Stimulated activated CD8-positive, alpha-beta memory T cell treated with anti-CD3 and anti-CD28 coated beads, Interleukin-7, amount 100 ng/mL, for 48 hours (primary cell): Measurements from ENCODE around the gene OR8H2.
"Not testable (repeated sequence)": the region's sequence is repeated elsewhere in the genome, so short reads cannot be mapped to it uniquely, and the experiment has no call there.

ENCODE experiments used
- DNase-seq, 2 donors: peaks; one replicate each; pipeline ENCODE4 v3.0.0-alpha.2; 2020; ENCODE audit warnings: low read depth in 1 of 2; ENCODE audit errors: extremely low read depth in 1 of 2

OR8H2 gene, protein sequence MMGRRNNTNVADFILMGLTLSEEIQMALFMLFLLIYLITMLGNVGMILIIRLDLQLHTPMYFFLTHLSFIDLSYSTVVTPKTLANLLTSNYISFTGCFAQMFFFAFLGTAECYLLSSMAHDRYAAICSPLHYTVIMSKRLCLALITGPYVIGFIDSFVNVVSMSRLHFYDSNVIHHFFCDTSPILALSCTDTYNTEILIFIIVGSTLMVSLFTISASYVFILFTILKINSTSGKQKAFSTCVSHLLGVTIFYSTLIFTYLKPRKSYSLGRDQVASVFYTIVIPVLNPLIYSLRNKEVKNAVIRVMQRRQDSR

DNA sequence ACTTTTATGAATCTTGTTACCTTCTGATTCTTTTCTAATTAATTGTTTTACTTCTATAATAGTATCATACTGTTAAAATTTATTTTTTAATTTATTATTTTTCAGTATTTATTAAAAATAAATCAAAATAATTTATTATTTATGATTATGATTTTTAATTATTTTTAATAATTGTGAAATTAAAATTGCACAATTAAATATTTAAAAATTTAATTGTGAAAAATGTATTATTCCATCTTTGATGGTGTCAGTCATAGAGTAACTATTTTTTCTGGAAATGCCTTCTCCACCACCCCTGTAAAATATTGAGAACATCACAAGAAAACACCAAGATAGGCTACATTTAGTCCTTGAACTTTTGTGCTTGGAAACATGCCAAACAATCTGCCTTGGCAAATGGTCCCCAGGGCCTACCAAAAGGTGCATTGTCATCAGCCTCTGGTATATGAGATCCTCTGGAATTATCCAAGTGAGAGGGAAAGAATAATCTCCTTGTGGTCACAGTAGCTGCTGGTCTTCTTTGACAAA is at the start of gene OR8H2:
TSS of gene OR8H2 (plus strand) at position 478 of the 528 bp plus-strand sequence. CDS start 1,356 bp downstream, outside the sequence.
- no peak for DNase-seq

DNA sequence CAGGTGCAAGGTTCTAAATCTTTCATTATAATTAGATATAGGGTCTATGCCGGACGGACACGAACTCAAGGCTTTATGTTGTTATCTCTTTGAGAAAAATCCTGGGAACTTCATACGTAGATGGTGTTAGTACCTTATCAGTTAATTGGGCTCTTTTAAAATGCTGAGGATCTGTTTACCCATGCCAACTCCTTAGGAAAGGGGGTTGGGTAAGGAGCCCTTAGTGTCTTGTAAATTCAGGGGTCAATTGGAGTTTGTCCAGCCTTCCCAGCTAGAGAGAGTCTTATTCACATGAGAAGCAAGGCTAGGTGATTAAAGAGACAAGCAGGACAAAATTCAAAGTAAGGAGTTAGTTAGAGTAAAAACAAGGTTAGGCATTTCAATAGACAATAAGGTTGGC is 47.1 kb upstream of the OR8H2 start:
- not testable (repeated sequence) for DNase-seq

DNA sequence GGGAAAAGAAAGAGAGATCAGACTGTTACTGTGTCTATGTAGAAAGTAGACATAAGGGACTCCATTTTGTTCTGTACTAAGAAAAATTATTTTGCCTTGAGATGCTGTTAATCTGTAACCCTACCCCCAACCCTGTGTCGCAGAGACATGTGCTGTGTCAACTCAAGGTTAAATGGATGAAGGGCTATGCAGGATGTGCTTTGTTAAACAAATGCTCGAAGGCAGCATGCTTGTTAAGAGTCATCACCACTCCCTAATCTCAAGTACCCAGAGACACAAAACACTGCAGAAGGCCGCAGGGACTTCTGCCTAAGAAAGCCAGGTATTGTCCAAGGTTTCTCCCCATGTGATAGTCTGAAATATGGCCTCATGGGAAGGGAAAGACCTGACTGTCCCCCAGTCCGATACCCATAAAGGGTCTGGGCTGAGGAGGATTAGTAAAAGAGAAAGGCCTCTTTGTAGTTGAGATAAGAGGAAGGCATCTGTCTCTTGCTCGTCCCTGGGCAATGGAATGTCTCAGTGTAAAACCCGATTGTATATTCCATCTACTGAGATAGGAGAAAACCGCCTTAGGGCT is 45.7 kb upstream of the OR8H2 start:
- DNase-seq = not testable (repeated sequence)

DNA sequence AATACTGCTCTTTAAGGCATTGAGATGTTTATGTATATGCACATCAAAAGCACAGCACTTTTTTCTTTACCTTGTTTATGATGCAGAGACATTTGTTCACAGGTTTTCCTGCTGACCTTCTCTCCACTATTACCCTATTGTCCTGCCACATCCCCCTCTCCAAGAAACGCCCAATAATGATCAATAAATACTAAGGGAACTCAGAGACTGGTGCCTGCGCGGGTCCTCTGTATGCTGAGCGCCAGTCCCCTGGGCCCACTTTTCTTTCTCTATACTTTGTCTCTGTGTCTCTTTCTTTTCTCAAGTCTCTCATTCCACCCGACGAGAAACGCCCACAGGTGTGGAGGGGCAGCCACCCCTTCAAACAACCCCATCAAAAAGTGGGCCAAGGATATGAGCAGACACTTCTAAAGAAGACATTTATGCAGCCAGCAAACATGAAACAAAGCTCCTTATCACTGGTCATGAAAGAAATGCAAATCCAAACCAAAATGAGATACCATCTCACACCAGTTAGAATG is 45.2 kb upstream of the OR8H2 start:
- DNase-seq = not testable (repeated sequence)

DNA sequence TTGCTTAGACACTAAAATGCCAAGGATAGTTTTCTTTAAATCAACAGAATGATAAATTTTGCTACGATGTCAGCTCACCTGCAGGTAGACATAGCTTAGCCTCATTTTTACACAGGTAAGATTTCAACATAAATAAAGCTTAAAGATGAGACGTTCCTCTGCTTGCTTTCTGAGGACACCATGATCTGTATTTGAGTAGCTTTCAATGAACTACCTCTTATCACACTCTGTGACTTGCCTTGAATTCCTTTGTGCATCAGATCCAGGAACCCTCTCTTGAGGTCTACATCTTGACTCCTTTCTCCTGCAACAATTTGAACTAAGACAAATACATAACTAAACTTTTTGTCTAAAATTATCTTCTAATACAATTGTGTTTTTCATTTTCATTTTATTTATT is 36.5 kb upstream of the OR8H2 start:
- DNase-seq = no peak

DNA sequence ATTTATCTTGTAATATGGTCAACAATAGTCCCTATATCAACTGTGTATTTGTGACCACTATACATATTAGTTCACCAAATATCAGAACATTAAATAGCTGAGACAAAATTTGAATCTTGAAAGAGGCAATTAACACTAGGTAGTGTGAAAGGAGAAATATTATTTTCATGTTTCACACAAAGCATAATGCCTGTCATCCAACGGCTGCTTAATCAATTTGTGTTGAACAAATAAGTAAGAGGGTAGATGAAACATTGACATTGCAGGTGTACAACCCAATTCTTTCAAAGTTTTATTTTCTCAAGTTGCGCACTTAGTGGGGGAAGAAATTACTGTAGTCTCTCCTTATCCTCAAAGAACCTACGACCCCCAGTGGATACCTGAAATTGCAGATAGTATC is 13.8 kb upstream of the OR8H2 start:
- DNase-seq = no peak

DNA sequence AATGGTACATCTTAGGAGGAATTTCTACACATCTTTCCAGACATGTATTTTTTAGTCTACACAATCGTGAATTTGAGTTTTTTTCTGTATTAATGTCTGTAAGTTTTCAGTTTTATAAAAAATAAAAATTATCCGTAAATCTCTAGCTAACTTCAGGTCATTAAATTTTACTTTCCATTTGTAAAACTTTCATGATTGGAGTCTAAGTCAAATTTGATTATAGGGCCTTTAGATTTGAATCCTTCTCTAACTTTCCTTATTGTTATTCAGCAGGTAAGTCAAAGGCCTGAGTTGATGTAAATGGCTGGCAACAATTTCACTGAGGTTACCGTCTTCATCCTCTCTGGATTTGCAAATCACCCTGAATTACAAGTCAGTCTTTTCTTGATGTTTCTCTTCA is 10.5 kb upstream of the OR8H2 start, which contains the start of gene OR8I2:
TSS of gene OR8I2 (plus strand) at position 301 of the 400 bp plus-strand sequence. CDS start at position 301, 0 bp downstream.
- no peak for DNase-seq

DNA sequence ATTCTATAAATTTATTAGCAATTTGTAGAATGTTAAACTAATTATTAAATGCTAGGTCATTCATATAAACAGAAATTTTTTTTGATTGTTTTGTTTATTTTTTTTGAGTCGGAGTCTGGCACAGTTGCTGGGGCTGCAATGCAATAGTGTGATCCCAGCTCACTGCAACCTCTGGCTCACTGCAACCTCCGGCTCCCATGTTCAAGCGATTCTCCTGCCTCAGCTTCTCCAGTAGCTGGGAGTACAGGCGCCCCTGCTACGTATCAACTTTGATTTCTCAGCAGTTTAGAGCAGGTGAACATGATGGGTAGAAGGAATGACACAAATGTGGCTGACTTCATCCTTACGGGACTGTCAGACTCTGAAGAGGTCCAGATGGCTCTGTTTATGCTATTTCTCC is 18.6 kb downstream of the OR8H2 start, which contains the start of gene OR8H3:
TSS of gene OR8H3 (plus strand) at position 301 of the 400 bp plus-strand sequence. CDS start at position 301, 0 bp downstream.
- DNase-seq = no peak

DNA sequence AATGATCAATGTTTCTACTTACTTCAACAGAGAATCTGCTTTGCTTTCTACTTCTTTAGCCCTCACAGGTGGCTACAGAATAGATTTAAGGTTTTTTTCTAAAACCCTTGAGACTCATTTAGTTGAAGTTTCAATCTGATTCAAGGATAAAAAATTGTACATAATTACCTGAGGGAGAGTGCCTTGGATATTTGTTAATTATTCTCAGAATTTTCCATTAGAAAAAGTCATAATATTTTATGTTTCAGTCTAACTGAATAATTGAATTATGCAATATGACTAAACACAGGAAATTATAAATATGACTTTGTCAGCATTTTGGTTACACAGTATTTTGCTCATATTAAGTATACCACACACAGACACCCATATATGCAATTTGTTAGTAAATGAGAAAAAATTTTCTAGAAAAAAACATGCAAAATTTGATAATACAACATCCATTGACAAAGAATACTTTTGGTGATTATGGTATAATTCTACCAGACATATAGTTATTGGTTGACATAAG is 36.7 kb downstream of the OR8H2 start, which contains the start of gene OR8J3:
TSS of gene OR8J3 (minus strand) at position 51 of the 511 bp plus-strand sequence. CDS start 2,483 bp downstream, outside the sequence.
- DNase-seq = no peak

DNA sequence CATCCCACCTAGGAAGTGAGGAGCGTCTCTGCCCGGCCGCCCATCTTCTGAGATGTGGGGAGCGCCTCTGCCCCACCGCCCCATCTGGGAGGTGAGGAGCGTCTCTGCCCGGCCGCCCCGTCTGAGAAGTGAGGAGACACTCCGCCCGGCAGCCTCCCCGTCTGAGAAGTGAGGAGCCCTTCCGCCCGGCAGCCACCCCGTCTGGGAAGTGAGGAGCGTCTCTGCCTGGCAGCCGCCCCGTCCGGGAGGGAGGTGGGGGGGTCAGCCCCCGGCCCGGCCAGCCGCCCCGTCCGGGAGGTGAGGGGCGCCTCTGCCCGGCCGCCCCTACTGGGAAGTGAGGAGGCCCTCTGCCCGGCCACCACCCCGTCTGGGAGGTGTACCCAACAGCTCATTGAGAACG is 40.2 kb downstream of the OR8H2 start:
- not testable (repeated sequence) for DNase-seq

DNA sequence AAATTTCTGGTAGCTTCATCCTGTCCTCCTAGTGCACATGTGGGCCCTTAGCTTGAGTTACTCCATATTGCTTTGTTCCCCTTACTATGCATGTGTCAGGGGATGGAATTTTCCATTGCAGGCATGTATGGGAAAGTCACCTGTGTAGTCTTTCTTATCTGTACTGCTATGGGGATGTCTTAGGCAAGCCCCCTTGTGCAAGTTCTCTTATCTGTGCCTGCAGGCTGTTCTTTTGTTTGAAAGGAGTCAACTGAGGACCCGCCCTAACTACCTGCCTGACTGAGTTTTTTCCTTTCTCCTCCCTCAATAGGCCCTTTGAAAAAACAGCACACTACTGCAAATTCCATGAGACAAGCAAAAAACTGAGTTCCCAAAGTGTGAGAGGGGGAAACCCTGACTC is 47.9 kb downstream of the OR8H2 start:
- DNase-seq = no peak

DNA sequence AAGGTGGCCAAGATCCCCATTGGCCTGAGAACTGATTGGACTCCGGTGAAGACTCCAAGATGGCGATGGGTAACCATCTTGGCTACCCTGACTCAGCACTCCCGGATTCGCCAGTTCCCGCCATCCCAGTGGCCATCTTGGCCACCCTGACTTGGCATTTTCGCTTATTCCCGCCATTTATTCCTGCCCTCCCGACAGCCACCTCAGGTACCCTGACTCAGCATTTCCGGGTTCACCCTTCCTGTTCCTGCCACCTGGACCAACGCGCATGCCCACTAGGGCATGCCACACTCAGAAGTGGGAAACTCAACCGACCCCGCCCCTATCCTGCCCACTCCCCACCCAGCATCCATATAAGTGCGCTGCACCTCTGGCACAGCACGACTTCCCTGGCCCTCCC is 48.8 kb downstream of the OR8H2 start:
- no peak for DNase-seq
